ENCODE measurements around the gene TBC1D14. TPM values are rescaled to one million over a fixed set of nuclear protein-coding genes. Genes with fewer than 3 reads are reported as not detected.

TBC1D14 gene
- total and polyA plus RNA-seq, 4 donors, result 15.1 to 60.1 (median 46.4) TPM

DNA sequence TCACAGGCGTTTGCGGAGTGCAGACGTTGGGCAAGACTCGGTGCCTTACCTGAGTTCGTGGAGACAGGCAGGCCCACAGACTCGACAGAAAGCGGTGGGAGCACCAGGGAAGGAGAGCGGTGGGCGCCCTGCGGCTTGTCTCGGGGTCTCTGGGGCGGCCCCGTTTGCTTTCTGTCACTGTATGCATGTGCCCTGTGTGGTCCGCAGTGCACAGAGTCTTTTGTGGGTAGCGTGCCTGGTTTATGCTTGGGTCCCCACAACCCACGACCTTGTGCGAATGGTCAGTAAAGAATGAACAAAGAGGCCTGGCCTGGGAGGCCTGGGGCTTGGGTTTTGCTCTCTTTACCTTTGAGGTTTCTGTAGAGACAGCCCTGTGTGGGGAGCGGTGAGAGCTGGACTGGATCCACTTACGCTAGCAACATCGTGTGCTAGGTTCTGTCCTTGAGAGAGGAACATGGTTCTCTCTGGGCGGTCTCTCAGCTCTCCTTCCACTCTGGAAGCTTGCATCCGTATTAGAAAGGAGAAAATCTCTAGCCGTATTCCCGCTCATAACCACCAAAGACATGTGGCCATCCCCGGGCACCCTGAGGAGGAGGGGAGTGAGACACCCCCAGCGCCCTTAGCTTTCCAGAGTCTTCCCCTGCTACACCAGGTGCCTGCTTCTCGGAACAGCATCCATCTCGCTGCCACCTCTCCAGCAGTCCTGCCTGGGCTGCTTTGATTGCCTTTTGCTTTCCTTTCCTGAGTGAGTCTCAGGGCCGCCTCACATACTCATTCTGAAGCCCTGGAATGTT, 134.7 kb downstream of the TBC1D14 start:
- WGBS, 2 donors, result 21 to 28% methylated on average over 29 of the region's 29 CpGs
- H3K4me1 ChIP-seq (ENCODE audit: control insufficient read depth in 5 of 5, insufficient read depth in 5 of 5, low read length in 5 of 5), result peaks cover 7 to 34% (median 16%) of the 10 kb centered on the region in 5 donors
- TF ChIP-seq, protein P1, sequence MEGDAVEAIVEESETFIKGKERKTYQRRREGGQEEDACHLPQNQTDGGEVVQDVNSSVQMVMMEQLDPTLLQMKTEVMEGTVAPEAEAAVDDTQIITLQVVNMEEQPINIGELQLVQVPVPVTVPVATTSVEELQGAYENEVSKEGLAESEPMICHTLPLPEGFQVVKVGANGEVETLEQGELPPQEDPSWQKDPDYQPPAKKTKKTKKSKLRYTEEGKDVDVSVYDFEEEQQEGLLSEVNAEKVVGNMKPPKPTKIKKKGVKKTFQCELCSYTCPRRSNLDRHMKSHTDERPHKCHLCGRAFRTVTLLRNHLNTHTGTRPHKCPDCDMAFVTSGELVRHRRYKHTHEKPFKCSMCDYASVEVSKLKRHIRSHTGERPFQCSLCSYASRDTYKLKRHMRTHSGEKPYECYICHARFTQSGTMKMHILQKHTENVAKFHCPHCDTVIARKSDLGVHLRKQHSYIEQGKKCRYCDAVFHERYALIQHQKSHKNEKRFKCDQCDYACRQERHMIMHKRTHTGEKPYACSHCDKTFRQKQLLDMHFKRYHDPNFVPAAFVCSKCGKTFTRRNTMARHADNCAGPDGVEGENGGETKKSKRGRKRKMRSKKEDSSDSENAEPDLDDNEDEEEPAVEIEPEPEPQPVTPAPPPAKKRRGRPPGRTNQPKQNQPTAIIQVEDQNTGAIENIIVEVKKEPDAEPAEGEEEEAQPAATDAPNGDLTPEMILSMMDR (IDR thresholded peaks at IDR 0.05; ENCODE audit: control extremely low read depth, extremely low read depth), result no peak

DNA sequence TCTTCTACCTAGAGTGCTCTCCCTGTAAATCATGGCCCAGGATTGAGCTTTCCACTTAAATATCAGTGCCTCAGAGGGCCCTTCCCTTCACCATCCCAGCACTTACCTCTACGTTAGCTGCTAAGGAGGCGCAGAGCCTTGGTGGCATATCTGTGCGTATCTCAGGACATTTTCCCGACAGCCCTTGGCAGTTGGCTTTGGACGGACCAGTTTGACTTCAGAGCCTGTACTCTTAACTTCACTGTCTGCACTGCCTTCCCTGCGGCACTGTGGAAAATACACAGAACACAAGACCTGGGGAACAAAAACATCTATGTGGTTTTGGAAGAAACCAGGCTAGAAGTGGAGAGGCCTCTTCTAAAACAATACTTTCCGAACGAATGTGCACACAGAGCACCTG, 135.9 kb downstream of the TBC1D14 start:
- Histone ChIP-seq H3K4me1 (ENCODE audit: control insufficient read depth in 5 of 5, insufficient read depth in 5 of 5, low read length in 5 of 5) (peaks cover 7 to 39% (median 16%) of the 10 kb centered on the region in 5 donors), H3K27ac (ENCODE audit: low read depth in 1 of 2, low read length in 1 of 2) (no peak overlapping the region), H3K9me3 (ENCODE audit: control insufficient read depth in 4 of 4, insufficient read depth in 3 of 4, low read length in 3 of 4) (no peaks in the 10 kb centered on the region), H3K36me3 (ENCODE audit: control insufficient read depth in 4 of 4, insufficient read depth in 4 of 4, low read length in 4 of 4) (peaks cover 0 to 3% (median 0%) of the 10 kb centered on the region in 4 donors), H3K4me3 (no peak overlapping the region), H3K9ac (ENCODE audit: insufficient read depth in 1 of 2, low read length in 2 of 2) (no peak overlapping the region), H3K27me3 (ENCODE audit: control insufficient read depth in 3 of 3, insufficient read depth in 3 of 3, low read length in 2 of 3) (no peaks in the 10 kb centered on the region)
- TF ChIP-seq, protein P1 (IDR thresholded peaks at IDR 0.05; ENCODE audit: control extremely low read depth, extremely low read depth), result no peak
- 80 to 94% methylated on average over 8 of the region's 8 CpGs for WGBS, 2 donors
- ATAC-seq (ENCODE audit: insufficient read depth, low FRiP score), result no peak
- no peak for DNase-seq

More for the DNA sequence above, 134.7 kb downstream of the TBC1D14 start:
- Histone ChIP-seq H3K27me3 (ENCODE audit: control insufficient read depth in 3 of 3, insufficient read depth in 3 of 3, low read length in 2 of 3) (no peaks in the 10 kb centered on the region), H3K27ac (ENCODE audit: low read depth in 1 of 2, low read length in 1 of 2) (peak overlapping the region; percentile 92 to 97), H3K36me3 (ENCODE audit: control insufficient read depth in 4 of 4, insufficient read depth in 4 of 4, low read length in 4 of 4) (peaks cover 0 to 2% (median 0%) of the 10 kb centered on the region in 4 donors), H3K9ac (ENCODE audit: insufficient read depth in 1 of 2, low read length in 2 of 2) (peak overlapping the region in 1 of 2 donors; percentile 69), H3K4me3 (peak overlapping the region; percentile 88), H3K9me3 (ENCODE audit: control insufficient read depth in 4 of 4, insufficient read depth in 3 of 4, low read length in 3 of 4) (no peaks in the 10 kb centered on the region)
- ATAC-seq (ENCODE audit: insufficient read depth, low FRiP score) (no peak), DNase-seq (no peak)

DNA sequence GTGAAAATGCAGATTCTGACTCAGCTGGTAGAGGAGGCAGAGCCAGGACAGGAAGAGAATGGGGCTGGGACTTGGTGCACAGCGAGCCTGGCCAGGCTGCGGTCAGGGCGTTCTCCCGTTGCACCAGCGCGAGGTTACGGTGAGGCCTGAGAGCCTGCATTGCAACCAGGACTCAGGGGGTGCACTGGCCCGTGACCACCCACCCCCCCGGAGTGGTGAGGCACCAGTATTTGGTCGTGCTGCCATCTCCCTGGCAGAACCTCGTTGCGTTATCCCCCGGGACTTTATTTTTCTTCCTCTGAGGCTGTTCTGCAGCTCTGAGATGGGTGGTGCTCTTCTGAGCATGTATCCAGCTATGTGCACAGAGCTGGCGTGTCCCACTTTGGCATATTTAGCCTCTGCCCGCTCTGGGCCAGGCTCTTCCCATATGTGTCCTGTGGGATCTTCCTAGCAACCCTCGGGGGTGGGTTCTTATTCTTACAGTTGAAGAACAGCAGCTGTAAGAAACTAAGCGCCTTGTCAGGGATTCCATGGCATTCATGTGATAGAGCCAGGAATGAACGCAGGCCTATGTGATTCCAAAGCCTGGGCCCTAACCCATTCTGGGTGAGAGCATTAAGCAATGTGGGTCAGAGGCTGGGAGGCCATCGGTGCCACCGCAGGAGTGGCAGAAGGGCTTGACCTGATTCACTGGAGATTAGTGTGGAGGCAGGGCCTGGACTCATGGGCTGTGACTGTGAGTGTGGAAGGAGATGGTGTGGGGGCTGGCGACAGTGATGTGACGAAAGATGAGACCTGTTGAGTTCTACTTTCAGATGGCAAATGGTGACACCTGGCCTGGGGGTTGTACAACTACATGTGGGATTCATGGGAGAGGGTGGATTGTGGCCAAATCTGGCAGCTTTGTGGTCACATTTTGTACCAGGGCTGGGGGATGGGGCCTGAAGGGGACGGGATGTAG, 136.6 kb downstream of the TBC1D14 start:
- 89 to 92% methylated on average over 23 of the region's 23 CpGs for WGBS, 2 donors
- Histone ChIP-seq H3K27me3 (ENCODE audit: control insufficient read depth in 3 of 3, insufficient read depth in 3 of 3, low read length in 2 of 3) (no peaks in the 10 kb centered on the region), H3K27ac (ENCODE audit: low read depth in 1 of 2, low read length in 1 of 2) (no peak overlapping the region), H3K9me3 (ENCODE audit: control insufficient read depth in 4 of 4, insufficient read depth in 3 of 4, low read length in 3 of 4) (no peaks in the 10 kb centered on the region), H3K9ac (ENCODE audit: insufficient read depth in 1 of 2, low read length in 2 of 2) (no peak overlapping the region), H3K36me3 (ENCODE audit: control insufficient read depth in 4 of 4, insufficient read depth in 4 of 4, low read length in 4 of 4) (peaks cover 0 to 6% (median 0%) of the 10 kb centered on the region in 4 donors), H3K4me1 (ENCODE audit: control insufficient read depth in 5 of 5, insufficient read depth in 5 of 5, low read length in 5 of 5) (peaks cover 7 to 41% (median 16%) of the 10 kb centered on the region in 5 donors), H3K4me3 (no peak overlapping the region)
- TF ChIP-seq, protein P1 (IDR thresholded peaks at IDR 0.05; ENCODE audit: control extremely low read depth, extremely low read depth), result no peak
- ATAC-seq (ENCODE audit: insufficient read depth, low FRiP score), result no peak
- DNase-seq, result no peak

All from lung (tissue), 12 donors.